OCI-LY1 (cell line): Measurements from ENCODE around the gene CLDN5.

Experiments used
- H2AFZ ChIP-seq: fragments of 200-600 bp; sonication (generic), shearing (Covaris generic); 2 replicates; pipeline ENCODE4 v1.6.0; 2014; ENCODE audit warnings: antibody characterized with exemption, mild to moderate bottlenecking, low read length
- H3F3A ChIP-seq: fragments of 200-600 bp; sonication (generic), shearing (Covaris generic); 2 replicates; pipeline ENCODE4 v1.6.0; 2014; ENCODE audit warnings: mild to moderate bottlenecking, antibody characterized with exemption, low read length, moderate library complexity; ENCODE audit not compliant: insufficient read depth
- H3K27ac ChIP-seq: fragments of 200-600 bp; sonication (generic); 2 replicates; pipeline ENCODE4 v1.5.1; 2014; ENCODE audit warnings: low read length, mixed run types, mild to moderate bottlenecking, low read depth; ENCODE audit not compliant: poor library complexity, severe bottlenecking
- H3K27me3 ChIP-seq: fragments of 200-600 bp; sonication (generic); 2 replicates; pipeline ENCODE4 v1.6.0; 2014; ENCODE audit warnings: antibody characterized with exemption, mild to moderate bottlenecking, low read length, moderate library complexity; ENCODE audit not compliant: insufficient read depth
- H3K36me3 ChIP-seq: fragments of 200-600 bp; sonication (generic); 2 replicates; pipeline ENCODE4 v1.6.1; 2014; ENCODE audit warnings: mild to moderate bottlenecking, antibody characterized with exemption, low read length, moderate library complexity, mixed read lengths; ENCODE audit not compliant: insufficient read depth
- H3K4me1 ChIP-seq: fragments of 200-600 bp; sonication (generic); 2 replicates; pipeline ENCODE4 v1.5.1; 2014; ENCODE audit warnings: mild to moderate bottlenecking, low read length, moderate library complexity; ENCODE audit not compliant: insufficient read depth, severe bottlenecking
- H3K4me2 ChIP-seq: fragments of 200-600 bp; sonication (generic), shearing (Covaris generic); 2 replicates; pipeline ENCODE4 v1.6.1; 2014; ENCODE audit warnings: low read length
- H3K4me3 ChIP-seq: fragments of 200-600 bp; sonication (generic); 2 replicates; pipeline ENCODE4 v1.5.1; 2014; ENCODE audit warnings: low read length, low read depth, mild to moderate bottlenecking, mixed read lengths; ENCODE audit not compliant: poor library complexity, severe bottlenecking
- H3K79me2 ChIP-seq: fragments of 200-600 bp; shearing (Covaris generic); 2 replicates; pipeline ENCODE4 v1.6.1; 2016; ENCODE audit warnings: mixed run types, low read length, mixed read lengths; ENCODE audit not compliant: insufficient read depth
- H3K9ac ChIP-seq: fragments of 200-600 bp; sonication (generic), shearing (Covaris generic); 2 replicates; pipeline ENCODE4 v1.6.1; 2014; ENCODE audit warnings: mild to moderate bottlenecking, low read length, mixed read lengths
- H3K9me2 ChIP-seq: fragments of 200-600 bp; sonication (generic), shearing (Covaris generic); 2 replicates; pipeline ENCODE4 v1.6.1; 2014; ENCODE audit warnings: low read depth, mild to moderate bottlenecking, low read length, mixed read lengths
- H3K9me3 ChIP-seq: fragments of 200-600 bp; shearing (Covaris generic); 2 replicates; pipeline ENCODE4 v1.6.1; 2014; ENCODE audit warnings: low read length, mixed read lengths
- H4K20me1 ChIP-seq: fragments of 200-600 bp; sonication (generic), shearing (Covaris generic); 2 replicates; pipeline ENCODE4 v1.6.0; 2016; ENCODE audit warnings: mild to moderate bottlenecking, low read length; ENCODE audit not compliant: insufficient read depth
- CTCF ChIP-seq: fragments of 200-600 bp; sonication (generic), shearing (Covaris generic); IDR thresholded peaks from 2 replicates; pipeline ENCODE4 v1.5.1; 2017; ENCODE audit warnings: mild to moderate bottlenecking, antibody characterized with exemption, low read length, moderate library complexity, mixed read lengths
- EZH2 ChIP-seq: fragments of 200-600 bp; sonication (generic), shearing (Covaris generic); IDR thresholded peaks from 2 replicates; pipeline ENCODE4 v1.8.0; 2017; ENCODE audit warnings: borderline replicate concordance, mixed run types, mild to moderate bottlenecking, antibody characterized with exemption, low read length, moderate library complexity, mixed read lengths

Gene CLDN5

GRCh38 chr22:19567157-19568009 is 43.2 kb upstream of the CLDN5 start:
- Histone ChIP-seq H3K9ac (no peak overlapping the region), H3K9me3 (no peaks in the 10 kb centered on the region), H3K4me3 (no peak overlapping the region), H3K9me2 (no peaks in the 10 kb centered on the region), H3K27me3 (peaks cover 5% of the 10 kb centered on the region; the same call in 1 of the 2 replicates), H3K4me1 (no peaks in the 10 kb centered on the region), H3K27ac (no peak overlapping the region), H3K79me2 (no peaks in the 10 kb centered on the region), H4K20me1 (no peaks in the 10 kb centered on the region), H3F3A (no peaks in the 10 kb centered on the region), H3K4me2 (no peak overlapping the region), H3K36me3 (no peaks in the 10 kb centered on the region), H2AFZ (no peak overlapping the region)
- TF ChIP-seq EZH2: no peak
- no peak for TF ChIP-seq CTCF

GRCh38 chr22:19566279-19567156 is 42.3 kb upstream of the CLDN5 start:
- H4K20me1 ChIP-seq: no peaks in the 10 kb centered on the region
- H3F3A ChIP-seq: no peaks in the 10 kb centered on the region
- no peak for TF ChIP-seq CTCF
- TF ChIP-seq EZH2: no peak
- H3K4me2 ChIP-seq: no peak overlapping the region
- H3K9ac ChIP-seq: no peak overlapping the region
- H3K27ac ChIP-seq: no peak overlapping the region
- no peak overlapping the region for H3K4me3 ChIP-seq
- no peaks in the 10 kb centered on the region for H3K79me2 ChIP-seq
- H3K36me3 ChIP-seq: no peaks in the 10 kb centered on the region
- H2AFZ ChIP-seq: no peak overlapping the region
- no peaks in the 10 kb centered on the region for H3K9me3 ChIP-seq
- H3K27me3 ChIP-seq: peaks cover 5% of the 10 kb centered on the region; the same call in 1 of the 2 replicates
- H3K9me2 ChIP-seq: no peaks in the 10 kb centered on the region
- H3K4me1 ChIP-seq: no peaks in the 10 kb centered on the region

- H3K9ac ChIP-seq: no peak overlapping the region
- no peak overlapping the region for H2AFZ ChIP-seq
- TF ChIP-seq CTCF (no peak), EZH2 (no peak)
- no peak overlapping the region for H3K4me3 ChIP-seq
- H3K27ac ChIP-seq: no peak overlapping the region
- no peaks in the 10 kb centered on the region for H3K79me2 ChIP-seq
- no peaks in the 10 kb centered on the region for H3K4me1 ChIP-seq
- H4K20me1 ChIP-seq: no peaks in the 10 kb centered on the region
- H3K4me2 ChIP-seq: no peak overlapping the region
- H3K9me2 ChIP-seq: no peaks in the 10 kb centered on the region
- H3K36me3 ChIP-seq: no peaks in the 10 kb centered on the region
- H3K9me3 ChIP-seq: no peaks in the 10 kb centered on the region
- no peaks in the 10 kb centered on the region for H3F3A ChIP-seq
- H3K27me3 ChIP-seq: peaks cover 5% of the 10 kb centered on the region; the same call in 1 of the 2 replicates
Observed at GRCh38 chr22:19565382-19566278, 41.4 kb upstream of the CLDN5 start.
